KOPT-K1 (cell line): ENCODE results near the gene PIK3R2.
A peak's percentile ranks its signal among the peaks of the same experiment; 100 is the strongest.

Source experiments
- H3K27ac ChIP-seq: fragments of 200-600 bp; sonication (generic); 2 replicates; pipeline ENCODE4 v1.5.1; 2016; ENCODE audit warnings: antibody characterized with exemption, mild to moderate bottlenecking, low read depth, low read length; ENCODE audit not compliant: poor library complexity, severe bottlenecking
- H3K36me3 ChIP-seq: fragments of 200-600 bp; sonication (generic); 2 replicates; pipeline ENCODE4 v1.5.1; 2017; ENCODE audit warnings: antibody characterized with exemption, mild to moderate bottlenecking, low read length, moderate library complexity; ENCODE audit not compliant: insufficient read depth
- H3K9me3 ChIP-seq: fragments of 200-600 bp; sonication (generic); 2 replicates; pipeline ENCODE4 v1.5.1; 2017; ENCODE audit warnings: antibody characterized with exemption, low read length, mild to moderate bottlenecking; ENCODE audit not compliant: insufficient read depth, poor library complexity, severe bottlenecking

Gene PIK3R2

GRCh38 chr19:18170714-18171255 is 17.8 kb downstream of the PIK3R2 start:
- Histone ChIP-seq H3K36me3 (peaks cover 40% of the 10 kb centered on the region), H3K9me3 (no peaks in the 10 kb centered on the region), H3K27ac (no peak overlapping the region)

GRCh38 chr19:18171605-18172327 is 18.8 kb downstream of the PIK3R2 start:
- H3K27ac ChIP-seq: no peak overlapping the region
- no peaks in the 10 kb centered on the region for H3K9me3 ChIP-seq

GRCh38 chr19:18172331-18173053 is 19.5 kb downstream of the PIK3R2 start:
- no peaks in the 10 kb centered on the region for H3K9me3 ChIP-seq
- H3K36me3 ChIP-seq: peaks cover 23% of the 10 kb centered on the region; the same call in 1 of the 2 replicates
- H3K27ac ChIP-seq: no peak overlapping the region

More at GRCh38 chr19:18171605-18172327, 18.8 kb downstream of the PIK3R2 start:
- H3K36me3 ChIP-seq: peaks cover 30% of the 10 kb centered on the region

GRCh38 chr19:18173054-18173571 is 20.1 kb downstream of the PIK3R2 start:
- H3K36me3 ChIP-seq: peaks cover 17% of the 10 kb centered on the region; the same call in 1 of the 2 replicates
- no peaks in the 10 kb centered on the region for H3K9me3 ChIP-seq
- H3K27ac ChIP-seq: peak overlapping the region; percentile 47

- no peaks in the 10 kb centered on the region for H3K9me3 ChIP-seq
- peak within 1 kb of the TSS; percentile 47 for H3K27ac ChIP-seq
- H3K36me3 ChIP-seq: peaks cover 11% of the 10 kb centered on the region; the same call in 1 of the 2 replicates
These were observed 20.8 kb downstream of the PIK3R2 start, which contains the start of gene IFI30 for GRCh38 chr19:18173572-18174288. IFI30 (plus strand) TSS chr19:18173813; CDS start chr19:18173842, 29 bp downstream.

- H3K36me3 ChIP-seq: no peaks in the 10 kb centered on the region; the same call in 1 of the 2 replicates
- no peaks in the 10 kb centered on the region for H3K9me3 ChIP-seq
- H3K27ac ChIP-seq: no peak overlapping the region
These were observed 22.0 kb downstream of the PIK3R2 start for GRCh38 chr19:18174983-18175382.

GRCh38 chr19:18176367-18177310 is 23.7 kb downstream of the PIK3R2 start:
- H3K9me3 ChIP-seq: no peaks in the 10 kb centered on the region
- H3K27ac ChIP-seq: no peak overlapping the region
- H3K36me3 ChIP-seq: no peaks in the 10 kb centered on the region; the same call in 1 of the 2 replicates

- H3K9me3 ChIP-seq: no peaks in the 10 kb centered on the region
- H3K36me3 ChIP-seq: no peaks in the 10 kb centered on the region; the same call in 1 of the 2 replicates
- H3K27ac ChIP-seq: no peak overlapping the region
These were observed 27.0 kb downstream of the PIK3R2 start for GRCh38 chr19:18179957-18180356.

- H3K9me3 ChIP-seq: no peaks in the 10 kb centered on the region
- H3K36me3 ChIP-seq: no peaks in the 10 kb centered on the region
- H3K27ac ChIP-seq: no peak overlapping the region
These were observed 30.6 kb downstream of the PIK3R2 start for GRCh38 chr19:18183529-18183928.

GRCh38 chr19:18185538-18185937 is 32.6 kb downstream of the PIK3R2 start:
- Histone ChIP-seq H3K27ac (no peak overlapping the region), H3K9me3 (no peaks in the 10 kb centered on the region), H3K36me3 (no peaks in the 10 kb centered on the region)

- H3K27ac ChIP-seq: no peak overlapping the region
- no peaks in the 10 kb centered on the region for H3K9me3 ChIP-seq
- H3K36me3 ChIP-seq: no peaks in the 10 kb centered on the region
These were observed 37.3 kb downstream of the PIK3R2 start for GRCh38 chr19:18190278-18190677.

GRCh38 chr19:18191640-18192062 is 38.7 kb downstream of the PIK3R2 start:
- peaks cover 7% of the 10 kb centered on the region; the same call in 1 of the 2 replicates for H3K36me3 ChIP-seq
- H3K9me3 ChIP-seq: no peaks in the 10 kb centered on the region
- H3K27ac ChIP-seq: peak overlapping the region; percentile 48

GRCh38 chr19:18192673-18193387 is 39.9 kb downstream of the PIK3R2 start, which contains the start of gene MPV17L2:
MPV17L2 (plus strand) TSS chr19:18193218; CDS start chr19:18193282, 64 bp downstream.
- Histone ChIP-seq H3K9me3 (no peaks in the 10 kb centered on the region), H3K36me3 (peaks cover 7% of the 10 kb centered on the region; the same call in 1 of the 2 replicates), H3K27ac (peak within 1 kb of the TSS; percentile 64)
